ENCODE measurements around the gene PRKCH.

- TF ChIP-seq CTCF (conservative IDR thresholded peaks at IDR 0.05; ENCODE audit: low read length) (no peak), EZH2phosphoT487 (IDR thresholded peaks at IDR 0.05; ENCODE audit: borderline replicate concordance, low read depth, low read length) (no peak)
These were observed 261.4 kb downstream of the PRKCH start for GRCh38 chr14:61582815-61583214.
